Transverse colon (tissue), 4 donors: ENCODE results near the gene ADAMTS8. TPM values are rescaled to one million over a fixed set of nuclear protein-coding genes. Genes with fewer than 3 reads are reported as not detected.

Experiments used
- DNase-seq: peaks from one replicate; pipeline ENCODE4 v3.0.0-alpha.2; 2019
- H3K27ac ChIP-seq, 4 donors: fragments of 200-600 bp; sonication (generic); 2 replicates each; pipeline ENCODE4 v1.5.1; 2016 to 2018; ENCODE audit warnings: inconsistent platforms in 4 of 4
- H3K27me3 ChIP-seq: fragments of 200-600 bp; sonication (generic); 2 replicates; pipeline ENCODE4 v1.5.1; 2017; ENCODE audit warnings: inconsistent platforms
- H3K36me3 ChIP-seq, 4 donors: fragments of 200-600 bp; sonication (generic); 2 replicates each; pipeline ENCODE4 v1.5.1; 2017 to 2019; ENCODE audit warnings: inconsistent platforms in 4 of 4
- H3K4me1 ChIP-seq, 4 donors: fragments of 200-600 bp; sonication (generic); 2 replicates each; pipeline ENCODE4 v1.5.1; 2017 to 2020; ENCODE audit warnings: inconsistent platforms in 4 of 4
- H3K4me3 ChIP-seq, 4 donors: fragments of 200-600 bp; sonication (generic); 1 replicate in 1 of 4; 2 replicates in 3 of 4; pipeline versions ENCODE4 v1.5.1 to v1.6.1; 2017 to 2019; ENCODE audit warnings: inconsistent platforms in 4 of 4
- H3K9me3 ChIP-seq, 2 donors: fragments of 200-600 bp; sonication (generic); 2 replicates each; pipeline ENCODE4 v1.5.1; 2017 to 2019; ENCODE audit warnings: inconsistent platforms in 2 of 2
- EP300 ChIP-seq: sonication (generic); formaldehyde crosslinking; IDR thresholded peaks from one replicate; pipeline ENCODE4 v1.6.1; 2017; ENCODE audit warnings: antibody characterized with exemption, low read depth
- POLR2A ChIP-seq: fragments of 450-650 bp; IDR thresholded peaks from one replicate; pipeline ENCODE4 v1.6.1; 2016; ENCODE audit warnings: antibody characterized with exemption, mild to moderate bottlenecking, moderate library complexity
- POLR2AphosphoS5 ChIP-seq, 3 donors: sonication (generic); formaldehyde crosslinking; IDR thresholded peaks; one replicate each; pipeline ENCODE4 v1.6.1; 2016; ENCODE audit warnings: antibody characterized with exemption in 3 of 3
- WGBS, 2 donors: methylation state at CpG; one replicate each; pipeline ENCODE4 v1.1.5; 2018; ENCODE audit warnings: low coverage in 1 of 2; 5-methylcytosine and 5-hydroxymethylcytosine counted together
- in situ Hi-C, 4 donors: fragments of 200-750 bp; cut with MboI; loops; one replicate each; pipeline versions ENCODE4 v1.15.0 to v1.15.1; 2017; ENCODE audit warnings: low sequenced_read_pairs in 3 of 4, low pct_ligation_motif_present in 1 of 4, low pct_unique_long_range_greater_than_20kb in 1 of 4
- intact Hi-C: fragments of 100-400 bp; cut with DNase I; formaldehyde crosslinking; loops from one replicate; pipeline ENCODE4 v1.15.1; 2023; ENCODE audit warnings: low total_unique reads
- total RNA-seq, 4 donors: library from RNA; depleted of rRNA; stranded (reverse); fragments of >200 nt; gene quantifications; one replicate each; pipeline ENCODE4 v1.1.0, GENCODE V29; 2016
- TF ChIP-seq, protein P1 (sequence below), 5 experiments: fragments of 200-600 bp in 3 of 5; fragments of 450-650 bp in 2 of 5; sonication (generic) in 3 of 5; IDR thresholded peaks; 1 replicate in 2 of 5; 2 replicates in 3 of 5; pipeline ENCODE4 v1.5.1; 2016 to 2017; ENCODE audit warnings: antibody characterized with exemption in 5 of 5, inconsistent platforms in 3 of 5, mild to moderate bottlenecking in 2 of 5, moderate library complexity in 1 of 5

The ADAMTS8 gene
- total RNA-seq, 4 donors from 2014 or later: 0.27 to 1.00 (median 0.95) TPM; not detected in 1

DNA sequence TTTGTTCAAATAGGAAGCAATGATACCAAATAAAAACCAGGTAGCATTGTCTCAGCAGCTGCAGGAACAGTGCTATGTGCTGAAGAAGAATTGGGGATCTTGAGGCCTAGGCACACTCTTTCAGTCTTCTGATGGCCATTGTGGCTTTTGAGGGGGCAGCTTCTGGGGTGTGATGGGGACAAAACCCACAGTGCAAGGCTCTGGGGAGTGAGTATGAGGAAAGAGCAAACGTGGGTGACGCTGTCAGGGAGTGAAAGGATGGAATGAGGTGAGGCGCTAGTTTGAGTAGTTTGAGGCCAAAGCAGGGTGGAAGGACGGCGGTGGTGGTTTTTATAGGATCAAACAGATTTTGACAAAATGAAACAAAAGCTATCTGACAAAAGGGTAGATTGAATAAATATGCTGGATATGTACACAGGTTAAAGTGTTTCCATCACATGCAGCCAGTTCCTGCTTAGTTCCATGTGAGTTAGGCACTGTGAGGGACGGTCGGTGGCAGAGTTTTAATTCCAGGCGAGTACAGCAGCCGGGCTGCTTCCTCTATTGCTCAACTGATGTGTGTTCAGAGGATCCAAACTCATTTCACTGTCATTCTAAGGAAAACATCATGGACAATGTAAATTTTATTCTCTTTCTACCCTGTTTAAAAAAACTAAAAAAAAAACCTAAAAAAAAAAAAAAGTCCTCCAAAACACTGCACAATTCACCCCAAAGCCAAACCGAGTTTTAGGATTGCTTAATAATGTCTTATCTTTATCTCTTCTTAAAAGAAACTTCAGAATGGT, 38.9 kb upstream of the ADAMTS8 start:
- no peak for DNase-seq
- H3K9me3 ChIP-seq: no peaks in the 10 kb centered on the region
- no peaks in the 10 kb centered on the region for H3K27me3 ChIP-seq
- TF ChIP-seq POLR2AphosphoS5 (IDR thresholded peaks at IDR 0.05): no peak
- TF ChIP-seq POLR2A: no peak
- TF ChIP-seq, protein P1, sequence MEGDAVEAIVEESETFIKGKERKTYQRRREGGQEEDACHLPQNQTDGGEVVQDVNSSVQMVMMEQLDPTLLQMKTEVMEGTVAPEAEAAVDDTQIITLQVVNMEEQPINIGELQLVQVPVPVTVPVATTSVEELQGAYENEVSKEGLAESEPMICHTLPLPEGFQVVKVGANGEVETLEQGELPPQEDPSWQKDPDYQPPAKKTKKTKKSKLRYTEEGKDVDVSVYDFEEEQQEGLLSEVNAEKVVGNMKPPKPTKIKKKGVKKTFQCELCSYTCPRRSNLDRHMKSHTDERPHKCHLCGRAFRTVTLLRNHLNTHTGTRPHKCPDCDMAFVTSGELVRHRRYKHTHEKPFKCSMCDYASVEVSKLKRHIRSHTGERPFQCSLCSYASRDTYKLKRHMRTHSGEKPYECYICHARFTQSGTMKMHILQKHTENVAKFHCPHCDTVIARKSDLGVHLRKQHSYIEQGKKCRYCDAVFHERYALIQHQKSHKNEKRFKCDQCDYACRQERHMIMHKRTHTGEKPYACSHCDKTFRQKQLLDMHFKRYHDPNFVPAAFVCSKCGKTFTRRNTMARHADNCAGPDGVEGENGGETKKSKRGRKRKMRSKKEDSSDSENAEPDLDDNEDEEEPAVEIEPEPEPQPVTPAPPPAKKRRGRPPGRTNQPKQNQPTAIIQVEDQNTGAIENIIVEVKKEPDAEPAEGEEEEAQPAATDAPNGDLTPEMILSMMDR (IDR thresholded peaks at IDR 0.05): no peak
- TF ChIP-seq EP300: no peak
- no peaks in the 10 kb centered on the region for H3K4me1 ChIP-seq
- in situ Hi-C loops (no loop called here), intact Hi-C loops (no loop called here)
- H3K36me3 ChIP-seq: no peaks in the 10 kb centered on the region
- WGBS, 2 donors: 84 to 90% methylated on average over 9 to 10 of the region's 10 CpGs
- no peak overlapping the region for H3K27ac ChIP-seq
- H3K4me3 ChIP-seq: no peak overlapping the region

DNA sequence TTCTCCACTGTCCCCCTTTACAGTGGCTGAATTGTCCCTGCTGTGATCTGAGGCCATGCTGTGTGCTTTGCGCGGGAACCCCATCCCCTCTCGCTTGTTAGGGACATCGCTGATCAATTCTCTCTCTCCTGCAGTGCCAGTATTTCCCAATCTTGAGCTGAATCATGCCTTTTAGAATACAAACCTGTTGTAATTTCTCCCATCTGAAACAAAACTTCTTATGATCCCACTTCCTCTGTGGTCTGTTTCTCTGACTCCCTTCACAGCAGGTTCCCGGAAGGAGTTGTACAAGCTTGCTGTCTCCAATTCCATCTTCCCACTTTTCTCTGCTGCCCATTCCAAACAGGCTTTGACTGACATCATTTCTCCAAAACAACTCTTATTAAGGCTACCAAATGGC, 36.9 kb upstream of the ADAMTS8 start:
- no peak overlapping the region for H3K4me3 ChIP-seq
- H3K36me3 ChIP-seq: no peaks in the 10 kb centered on the region
- H3K27me3 ChIP-seq: no peaks in the 10 kb centered on the region
- WGBS, 2 donors: 96% methylated on average over 5 of the region's 5 CpGs; no CpG with 5 or more reads in 1 of the 2 donors
- H3K27ac ChIP-seq: no peak overlapping the region
- H3K4me1 ChIP-seq: no peaks in the 10 kb centered on the region
- in situ Hi-C loops: no loop called here
- intact Hi-C loops: no loop called here
- no peaks in the 10 kb centered on the region for H3K9me3 ChIP-seq
- TF ChIP-seq POLR2AphosphoS5 (IDR thresholded peaks at IDR 0.05): no peak
- no peak for TF ChIP-seq EP300
- TF ChIP-seq POLR2A: no peak
- TF ChIP-seq, protein P1 (IDR thresholded peaks at IDR 0.05): no peak
- no peak for DNase-seq

DNA sequence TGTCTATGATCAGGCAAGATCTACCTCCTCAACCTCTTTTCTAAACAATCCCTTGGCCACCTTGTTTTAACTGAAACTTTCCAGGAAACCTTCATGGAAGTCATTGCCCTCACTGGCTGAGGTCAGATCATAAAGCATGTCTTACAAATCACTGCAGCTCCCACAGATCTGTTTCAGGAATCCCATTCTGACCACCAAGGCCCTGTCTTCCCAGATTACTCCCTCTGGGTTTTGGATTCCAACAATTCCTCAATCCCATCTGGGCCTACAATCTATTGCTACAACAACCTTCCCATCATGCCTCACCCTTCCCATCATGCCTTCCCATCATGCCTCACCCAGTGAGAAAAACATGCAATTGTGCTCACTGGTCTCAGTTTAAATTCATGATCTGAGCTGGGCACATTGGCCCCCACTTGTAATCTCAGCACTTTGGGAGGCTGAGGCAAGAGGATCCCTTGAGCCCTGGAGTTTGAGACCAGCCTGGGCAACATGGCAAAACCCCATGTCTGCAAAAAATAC, 35.9 kb upstream of the ADAMTS8 start:
- no peak overlapping the region for H3K27ac ChIP-seq
- no peak for TF ChIP-seq POLR2A
- TF ChIP-seq POLR2AphosphoS5 (IDR thresholded peaks at IDR 0.05): no peak
- TF ChIP-seq, protein P1 (IDR thresholded peaks at IDR 0.05): no peak
- TF ChIP-seq EP300: no peak
- H3K4me1 ChIP-seq: no peaks in the 10 kb centered on the region
- intact Hi-C loops: no loop called here
- no peaks in the 10 kb centered on the region for H3K36me3 ChIP-seq
- in situ Hi-C loops: no loop called here
- no peaks in the 10 kb centered on the region for H3K9me3 ChIP-seq
- H3K27me3 ChIP-seq: no peaks in the 10 kb centered on the region
- no peak overlapping the region for H3K4me3 ChIP-seq
- DNase-seq: no peak

DNA sequence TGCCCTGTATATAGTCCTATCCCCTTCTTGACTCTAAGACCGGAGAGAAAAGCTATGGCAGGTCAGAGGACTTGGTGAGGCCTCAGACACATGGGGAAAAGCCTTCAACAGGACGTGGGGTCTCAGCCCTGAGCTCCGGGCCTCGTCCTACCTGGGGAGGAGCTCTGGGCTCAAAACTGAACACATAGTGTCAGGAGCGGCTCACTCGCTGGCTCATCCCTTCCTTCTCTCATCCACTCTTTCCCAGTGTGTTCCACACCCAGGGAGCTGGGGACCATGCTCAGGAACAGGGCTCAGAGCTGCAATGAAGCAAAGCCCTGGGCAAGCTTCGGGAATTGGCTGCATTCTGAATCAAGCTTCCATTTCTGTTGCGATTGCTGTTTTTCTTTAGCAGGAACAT, 34.5 kb upstream of the ADAMTS8 start:
- no peaks in the 10 kb centered on the region for H3K27me3 ChIP-seq
- no peaks in the 10 kb centered on the region for H3K36me3 ChIP-seq
- in situ Hi-C loops: no loop called here
- WGBS, 2 donors: 63 to 86% methylated on average over 2 to 8 of the region's 8 CpGs
- no peaks in the 10 kb centered on the region for H3K9me3 ChIP-seq
- no peak overlapping the region for H3K4me3 ChIP-seq
- H3K4me1 ChIP-seq: no peaks in the 10 kb centered on the region
- TF ChIP-seq EP300 (no peak), POLR2AphosphoS5 (IDR thresholded peaks at IDR 0.05) (no peak), POLR2A (no peak)
- TF ChIP-seq, protein P1 (IDR thresholded peaks at IDR 0.05): no peak
- no peak for DNase-seq
- intact Hi-C loops: no loop called here
- no peak overlapping the region for H3K27ac ChIP-seq
